Measurements from ENCODE around the gene CENPF. TPM values are rescaled to one million over a fixed set of nuclear protein-coding genes. Genes with fewer than 3 reads are reported as not detected.

The CENPF gene
- total and polyA plus RNA-seq, 2 experiments from 2014 or later = 123 to 376 TPM

Other genes starting within 250 kb of the CENPF start
- 60.0 and 70.2 TPM in 2 replicates for gene PTPN14, start 51.6 kb upstream of the CENPF start, total RNA-seq (2014; rRNA removed; shearing (Covaris generic))
- 18.0 and 18.7 TPM in 2 replicates for gene PTPN14, start 51.6 kb upstream of the CENPF start, polyA plus RNA-seq (2016; fragmentation: Nextera tagmentation; extraction: Ambion mirVana)

Measured in GM23338 (cell line).